COR-L47 (cell line): ENCODE data around the gene GPALPP1.
A peak's percentile ranks its signal among the peaks of the same experiment; 100 is the strongest.
"Not testable (repeated sequence)": the region's sequence is repeated elsewhere in the genome, so short reads cannot be mapped to it uniquely, and the experiment has no call there.

ENCODE experiments used
- DNase-seq: peaks from one replicate; lab custom pipeline; 2025; lab: John Stamatoyannopoulos, UW

GPALPP1 gene, protein sequence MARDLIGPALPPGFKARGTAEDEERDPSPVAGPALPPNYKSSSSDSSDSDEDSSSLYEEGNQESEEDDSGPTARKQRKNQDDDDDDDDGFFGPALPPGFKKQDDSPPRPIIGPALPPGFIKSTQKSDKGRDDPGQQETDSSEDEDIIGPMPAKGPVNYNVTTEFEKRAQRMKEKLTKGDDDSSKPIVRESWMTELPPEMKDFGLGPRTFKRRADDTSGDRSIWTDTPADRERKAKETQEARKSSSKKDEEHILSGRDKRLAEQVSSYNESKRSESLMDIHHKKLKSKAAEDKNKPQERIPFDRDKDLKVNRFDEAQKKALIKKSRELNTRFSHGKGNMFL

DNA sequence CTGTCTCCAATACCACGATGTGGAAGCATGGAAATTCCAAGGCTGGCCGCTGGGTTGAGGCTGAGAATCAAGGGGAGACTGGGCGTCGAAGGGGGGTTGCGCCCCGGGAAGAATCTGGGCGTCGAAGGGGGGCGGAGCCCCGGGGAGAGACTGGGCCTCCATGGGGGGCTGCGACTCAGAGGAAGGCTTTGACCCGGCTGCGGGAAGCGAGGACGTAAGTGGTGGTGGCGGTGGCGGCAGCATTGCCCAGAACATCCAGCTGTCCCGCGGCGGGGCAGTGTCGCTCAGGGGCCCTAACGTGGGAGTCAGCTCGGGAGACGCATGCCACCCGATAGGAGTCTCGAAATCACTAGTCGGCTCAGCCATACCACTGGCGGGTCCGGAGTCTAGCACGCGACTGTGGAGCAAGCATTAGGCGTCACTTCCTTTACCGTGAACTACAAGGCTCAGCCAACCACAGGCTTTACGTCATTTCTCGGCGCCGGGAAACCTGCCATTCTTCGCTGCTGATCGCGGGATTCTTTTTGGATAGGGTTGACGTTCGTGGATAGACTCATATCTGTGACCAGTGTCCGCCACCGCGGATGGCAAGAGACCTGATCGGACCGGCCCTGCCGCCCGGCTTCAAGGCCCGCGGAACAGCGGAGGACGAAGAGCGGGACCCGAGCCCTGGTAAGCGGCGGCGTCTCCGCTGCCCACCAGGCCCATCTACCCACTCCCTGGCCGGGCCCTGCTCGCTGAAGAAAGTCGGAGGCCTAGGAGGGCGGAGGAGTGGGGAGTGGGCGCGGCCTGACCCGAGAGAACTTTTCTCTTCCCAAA is at the start of gene GPALPP1, which contains the start of gene NUFIP1:
Gene GPALPP1 (plus strand): TSS at position 468 of the 819 bp plus-strand sequence. CDS start 117 bp downstream, at position 585.
Gene NUFIP1 (minus strand): TSS at position 401 of the 819 bp plus-strand sequence. CDS start 35 bp downstream, at position 366.
- peak; percentile 89 for DNase-seq

DNA sequence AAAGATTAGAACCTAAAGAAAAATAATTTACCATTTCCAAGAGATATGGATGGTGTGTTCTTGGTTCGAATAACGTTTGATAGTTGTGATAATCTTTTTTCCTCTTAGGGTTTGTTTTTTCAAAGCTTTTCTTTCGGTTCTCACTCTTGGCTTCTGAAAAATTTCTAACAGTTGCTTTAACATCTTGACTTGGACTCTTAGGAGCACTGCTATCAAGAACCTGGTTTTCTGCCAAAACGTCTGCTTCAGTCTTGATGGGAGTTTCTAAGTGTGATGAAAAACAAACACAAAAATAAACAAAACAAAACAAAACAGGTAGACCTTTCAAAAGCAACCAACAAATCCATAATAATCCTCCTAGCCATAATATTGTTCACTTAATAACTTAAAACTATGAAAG is 45.9 kb upstream of the GPALPP1 start:
- DNase-seq, result not testable (repeated sequence)

DNA sequence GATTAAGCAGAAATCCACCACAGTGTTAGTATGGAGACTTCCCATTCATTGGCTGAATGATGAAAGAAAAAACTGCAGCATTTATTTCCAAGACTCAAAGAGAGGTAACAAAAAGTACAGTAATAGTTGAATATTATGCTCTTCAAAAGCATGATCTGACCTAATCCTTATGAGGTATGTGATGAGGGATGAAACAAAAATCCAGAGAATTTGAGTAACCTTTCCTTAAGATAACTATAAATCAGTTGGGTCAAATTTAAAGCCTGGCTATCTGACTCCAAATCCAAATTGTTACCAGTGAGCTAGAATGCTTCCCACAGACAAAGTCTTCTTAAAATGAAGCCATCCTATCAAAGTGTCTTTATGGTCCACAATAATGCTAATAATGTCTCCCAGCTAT is 38.2 kb upstream of the GPALPP1 start:
- no peak for DNase-seq

DNA sequence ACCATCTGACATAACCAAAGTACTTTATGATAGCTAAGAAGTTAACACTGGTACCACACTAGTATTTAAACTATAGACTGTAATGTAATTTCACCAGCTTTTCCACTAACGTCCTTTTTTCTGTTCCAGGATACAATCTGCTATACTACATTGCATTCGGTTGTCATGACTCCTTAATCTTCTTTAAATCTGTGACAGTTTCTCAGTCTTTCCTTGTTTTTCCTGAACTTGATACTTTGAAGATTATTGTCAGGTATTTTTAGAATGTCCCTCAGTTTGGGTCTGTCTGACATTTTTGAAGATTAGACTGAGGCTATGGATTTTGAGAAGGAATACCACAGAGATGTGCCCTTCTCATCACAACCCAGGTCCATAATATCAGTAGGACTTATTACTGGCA is 36.7 kb upstream of the GPALPP1 start:
- DNase-seq, result no peak

DNA sequence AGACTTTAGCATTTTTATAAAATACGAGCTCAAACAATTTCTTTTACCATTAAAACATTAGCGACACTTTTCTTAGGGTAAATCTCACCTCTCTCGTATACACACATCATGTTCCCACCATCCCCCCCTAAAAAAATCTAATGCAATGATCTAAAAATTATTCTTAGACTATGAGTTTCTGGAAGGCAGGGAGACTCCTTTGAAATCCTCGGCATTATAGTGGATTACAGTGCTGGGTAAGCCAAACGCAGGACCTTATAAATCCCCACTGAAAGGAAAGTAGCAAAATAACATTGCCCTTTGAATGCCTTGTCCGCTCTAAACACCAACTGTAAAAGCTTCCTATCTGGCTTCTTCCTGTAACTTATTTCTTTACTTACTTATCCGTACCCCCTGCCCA is 35.1 kb upstream of the GPALPP1 start:
- DNase-seq, result no peak

DNA sequence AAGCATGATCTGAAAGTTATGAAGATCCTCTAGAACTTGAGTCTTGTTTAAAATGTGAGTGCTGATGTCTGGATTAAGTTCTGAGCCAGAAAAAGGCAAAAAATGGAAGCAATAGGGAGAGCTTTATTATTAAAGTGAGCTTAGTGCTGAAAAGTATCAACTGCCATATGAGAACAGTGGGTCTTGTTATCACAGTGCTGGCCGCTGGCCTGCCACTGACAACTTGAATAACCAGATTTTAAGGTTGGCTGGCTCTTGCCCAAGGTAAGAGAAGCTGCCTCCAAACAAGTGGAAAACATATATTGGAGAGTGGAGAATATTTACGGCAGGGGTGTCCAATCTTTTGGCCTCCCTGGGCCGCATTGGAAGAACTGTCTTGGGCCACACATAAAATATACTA is 33.9 kb upstream of the GPALPP1 start:
- DNase-seq, result no peak

DNA sequence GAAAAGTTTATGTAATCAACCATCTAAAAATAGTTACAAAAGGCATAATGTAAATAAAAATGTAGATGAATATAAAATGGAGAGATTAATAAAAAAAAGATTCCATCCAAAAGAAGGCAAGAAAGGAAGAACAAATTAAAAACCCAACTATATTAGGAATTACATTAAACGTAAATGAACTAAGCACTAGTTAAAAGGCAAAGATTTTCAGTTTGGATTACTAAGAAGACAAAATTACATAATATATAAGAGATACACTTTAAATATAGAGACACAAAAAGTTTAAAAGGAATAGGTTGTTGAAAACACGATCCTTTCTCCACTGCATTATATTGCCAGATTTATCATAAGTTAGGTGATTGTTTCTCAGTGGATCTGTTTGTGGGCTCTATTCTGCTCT is 27.3 kb upstream of the GPALPP1 start:
- no peak for DNase-seq

DNA sequence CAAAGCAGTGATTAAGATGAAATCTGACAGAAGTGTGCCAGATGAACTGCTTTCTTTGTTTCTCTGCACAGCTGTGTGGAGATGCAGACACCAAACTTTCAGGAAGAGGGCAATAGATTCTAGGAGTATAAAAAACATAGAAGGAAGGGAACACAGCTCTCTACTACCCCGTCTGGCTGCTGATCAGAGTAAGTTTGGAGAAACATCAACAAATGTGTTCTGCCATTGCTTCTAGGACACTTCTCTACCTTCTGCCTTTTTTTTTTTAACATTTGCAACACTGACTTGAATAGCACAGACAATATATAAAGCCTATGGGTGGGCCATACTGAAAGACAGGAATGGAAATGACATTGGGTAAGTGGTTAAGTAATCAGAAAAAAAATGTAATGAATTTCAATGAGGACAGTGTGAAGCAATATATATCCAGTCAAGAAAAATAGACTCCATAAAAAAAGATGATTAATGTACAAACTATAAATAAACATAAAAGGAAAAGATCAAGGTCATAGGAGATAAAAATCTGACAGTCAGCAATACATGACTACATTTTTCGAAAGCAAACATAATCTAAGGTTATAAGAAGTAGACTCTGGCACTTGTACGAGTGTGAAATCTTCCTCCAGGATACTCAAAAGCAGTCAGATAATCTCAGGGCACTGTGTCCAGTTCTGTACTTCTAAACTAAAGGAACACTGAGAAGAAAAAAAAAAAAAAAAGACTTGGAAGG is 21.5 kb upstream of the GPALPP1 start:
- DNase-seq, result no peak

DNA sequence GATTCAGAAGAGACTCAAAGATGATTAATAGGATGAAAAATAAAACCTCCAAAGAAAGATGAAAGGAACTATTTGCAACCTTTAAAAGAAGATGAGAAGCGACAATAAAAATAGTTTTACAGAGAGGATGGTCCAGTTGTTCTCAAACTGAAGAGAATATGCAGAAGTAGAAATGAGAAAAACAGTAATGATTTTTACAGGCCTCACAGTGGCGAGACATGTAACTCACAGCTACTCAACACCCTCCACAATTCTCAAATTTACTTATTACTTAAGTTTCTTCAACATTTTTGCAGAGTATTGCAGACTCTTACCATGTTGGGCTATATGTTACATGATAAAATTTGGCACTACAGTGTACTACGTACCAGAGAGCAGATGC is 20.9 kb upstream of the GPALPP1 start:
- DNase-seq, result no peak

DNA sequence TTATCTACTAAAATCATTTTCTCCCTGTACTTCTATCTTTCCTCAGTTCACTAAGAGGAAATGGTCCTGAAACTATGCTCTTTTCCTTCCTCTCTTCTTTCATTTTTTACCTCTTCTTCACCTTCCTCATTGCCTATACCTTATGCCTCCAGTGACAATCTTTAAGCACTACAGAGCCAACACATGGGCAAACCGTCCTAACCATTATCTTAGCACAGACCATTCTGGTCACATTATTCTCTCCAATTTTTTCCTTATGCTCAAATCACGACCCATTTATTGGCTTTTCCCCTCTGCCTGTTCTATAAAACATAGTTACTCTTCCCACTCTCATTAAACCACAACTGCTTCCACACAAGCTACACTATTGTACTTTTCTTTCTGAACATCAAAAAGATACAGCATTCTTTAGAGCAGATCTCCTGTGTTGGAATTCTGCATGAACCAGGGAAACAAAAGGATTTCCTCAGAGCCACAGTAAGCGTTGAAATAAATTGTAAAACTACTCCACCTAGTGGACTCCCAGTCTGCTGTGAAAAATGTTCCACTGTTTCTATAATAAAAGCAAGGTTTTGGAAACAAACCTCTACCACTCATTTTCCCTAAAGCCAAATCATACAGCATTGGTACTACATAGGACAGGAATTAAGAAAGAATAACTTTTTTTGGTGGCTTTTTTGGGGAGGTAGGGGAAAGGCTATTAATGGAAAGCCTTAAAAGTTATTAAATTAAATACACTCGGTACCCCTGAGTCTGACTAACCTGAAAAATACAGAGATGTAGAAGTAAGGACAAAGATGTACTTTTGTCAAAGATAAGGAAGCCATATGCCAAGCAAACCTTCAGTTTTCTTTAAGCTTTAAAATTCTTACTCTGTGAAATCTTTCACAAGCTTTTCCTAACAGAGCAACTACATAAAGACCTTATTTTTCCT is 19.5 kb upstream of the GPALPP1 start:
- peak; percentile 57 for DNase-seq

DNA sequence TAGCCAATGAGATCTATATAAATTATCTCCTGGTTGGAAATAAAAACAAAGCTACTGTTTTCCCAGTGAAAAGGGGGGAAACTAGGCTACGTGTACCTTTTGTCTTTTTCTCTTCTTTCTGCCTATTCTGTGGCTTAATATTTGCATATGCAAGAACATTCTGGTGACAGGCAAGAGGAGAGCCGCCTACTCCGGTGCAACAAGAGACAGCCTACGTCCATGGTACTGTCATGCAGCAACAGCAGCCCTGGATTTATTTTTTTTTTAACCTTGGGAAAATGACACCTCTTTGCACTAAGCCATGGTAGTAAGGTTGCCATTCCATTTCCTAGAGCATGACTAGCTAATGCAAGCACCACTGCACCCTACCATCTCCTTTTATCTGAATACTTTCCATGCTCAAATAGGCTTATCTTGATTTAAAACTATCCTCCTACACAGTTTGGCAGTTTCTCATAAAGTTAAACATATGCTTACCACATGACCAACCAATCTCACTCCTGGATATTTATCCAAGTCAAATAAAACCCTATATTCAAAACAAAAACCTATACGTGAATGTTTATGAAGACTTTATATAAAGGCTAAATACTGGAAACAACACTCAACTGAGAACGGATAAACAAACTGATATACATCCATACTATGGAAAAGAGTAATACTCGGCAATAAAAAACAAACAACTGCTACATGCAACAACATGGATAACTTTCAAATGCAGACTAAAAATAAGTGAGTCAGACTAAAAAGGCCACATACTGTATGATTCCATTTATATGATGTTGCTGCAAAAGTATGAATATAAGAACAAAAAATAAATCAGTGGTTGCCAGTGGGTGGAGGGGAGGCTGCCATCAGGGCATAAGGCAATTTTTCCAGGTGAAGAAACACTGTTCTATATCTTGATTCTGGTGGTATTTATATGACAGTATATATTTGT is 17.4 kb upstream of the GPALPP1 start:
- no peak for DNase-seq

DNA sequence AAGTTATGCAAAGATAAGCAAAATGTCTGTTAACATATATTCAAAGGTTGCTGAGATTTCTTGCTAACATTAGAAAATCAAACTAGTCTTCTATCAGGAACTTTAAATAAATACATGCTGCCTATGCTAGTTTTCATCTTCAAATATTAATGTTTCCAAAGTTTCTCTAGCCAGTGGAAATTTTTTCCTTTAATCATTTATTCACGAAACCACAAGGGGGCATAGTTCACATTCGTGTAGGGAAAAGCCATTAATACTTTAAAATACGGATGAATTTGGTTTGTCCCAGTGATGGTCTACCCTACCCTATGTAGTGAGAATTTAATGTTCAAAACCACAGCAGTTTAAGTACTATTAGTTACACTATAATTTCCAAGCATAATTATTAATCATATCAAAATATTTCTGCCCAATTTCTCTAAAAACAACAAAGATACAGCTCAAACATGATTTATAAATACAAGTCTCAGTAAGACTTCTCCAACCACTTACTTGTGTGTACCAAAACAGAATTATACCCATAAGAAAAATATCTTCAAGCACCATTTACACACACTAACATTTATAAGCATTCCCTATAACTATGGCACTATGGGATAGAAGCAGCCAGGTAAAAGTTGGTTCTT is 16.3 kb upstream of the GPALPP1 start:
- peak; percentile 44 for DNase-seq

DNA sequence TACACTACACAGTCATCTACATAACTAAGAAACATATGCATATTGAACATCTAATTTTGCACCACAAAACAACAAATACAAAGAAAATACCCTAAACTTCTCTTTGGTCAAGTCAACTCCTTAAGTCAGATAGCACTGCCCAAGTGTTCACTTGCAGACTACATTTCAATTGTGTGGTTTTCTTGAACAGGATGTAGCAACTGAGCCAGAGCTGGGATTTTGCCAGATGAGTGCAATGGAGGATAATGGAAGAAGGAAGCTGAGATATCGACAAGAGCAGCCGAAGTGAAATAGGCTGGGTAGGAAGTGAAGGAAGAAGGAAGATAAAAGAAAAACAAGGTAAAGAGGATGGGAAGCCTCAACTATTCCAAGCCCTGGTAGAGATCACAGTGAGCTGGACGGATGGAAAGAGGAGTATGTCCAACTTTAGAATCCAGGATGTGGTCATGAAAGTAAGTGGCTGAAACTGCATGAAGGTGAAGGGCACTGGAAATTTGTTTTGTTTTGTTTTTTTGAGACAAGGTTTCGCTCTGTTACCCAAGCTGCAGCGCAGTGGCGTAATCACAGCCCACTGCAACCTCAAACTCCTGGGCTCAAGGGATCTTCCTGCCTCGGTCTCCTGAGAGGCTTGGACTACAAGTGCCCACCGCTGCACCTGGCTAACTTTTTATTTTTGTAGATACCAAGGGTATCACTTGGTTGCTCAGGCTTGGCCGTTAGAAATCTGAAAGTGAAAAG is 15.1 kb upstream of the GPALPP1 start:
- no peak for DNase-seq

DNA sequence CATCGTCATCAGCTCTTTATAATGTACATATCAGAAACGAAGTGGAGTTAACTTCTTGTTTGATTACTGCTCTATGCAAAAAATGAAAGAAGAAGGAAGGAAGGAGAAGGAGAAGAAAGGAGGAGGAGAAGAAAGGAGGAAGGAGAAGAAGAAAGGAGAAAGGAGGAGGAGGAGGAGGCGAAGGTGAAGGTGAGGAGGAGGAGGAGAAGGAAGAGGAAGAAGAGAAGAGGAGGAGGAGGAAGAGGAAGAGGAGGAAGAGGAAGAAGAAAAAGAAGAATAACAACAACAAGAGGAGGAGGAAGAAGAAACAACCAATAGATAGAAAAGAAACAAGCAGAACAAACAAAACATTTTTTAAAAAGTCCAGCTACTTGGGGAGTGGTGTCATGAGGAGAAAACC is 13.1 kb upstream of the GPALPP1 start:
- no peak for DNase-seq

DNA sequence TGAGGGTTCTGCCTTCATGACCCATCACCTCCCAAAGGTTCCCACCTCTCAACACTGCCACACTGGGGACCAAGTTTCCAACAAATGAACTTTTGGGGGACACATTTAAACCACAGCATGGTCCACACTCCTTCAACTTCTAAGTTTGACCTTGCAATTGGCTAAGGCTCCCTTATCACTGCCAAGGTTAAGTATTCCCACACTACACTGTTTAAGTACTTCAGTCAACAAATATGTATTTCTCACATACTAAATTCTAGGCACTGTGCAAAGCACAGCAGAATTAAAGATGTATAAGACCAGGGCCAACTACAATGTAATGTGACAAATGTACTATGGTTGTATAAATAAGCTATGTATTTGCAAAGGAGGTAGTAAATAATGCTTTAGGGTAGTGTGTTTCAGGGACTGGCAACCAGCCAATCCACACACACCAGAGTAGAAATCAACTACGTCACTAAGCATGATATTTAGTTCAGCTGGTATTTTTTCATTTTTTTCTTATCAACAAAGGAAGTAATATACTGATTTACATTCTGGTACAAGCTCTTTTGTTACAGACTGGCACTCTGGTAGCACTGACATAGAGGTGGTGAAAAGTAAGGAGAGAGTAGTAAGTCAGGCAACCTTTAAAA is 12.3 kb upstream of the GPALPP1 start:
- no peak for DNase-seq

DNA sequence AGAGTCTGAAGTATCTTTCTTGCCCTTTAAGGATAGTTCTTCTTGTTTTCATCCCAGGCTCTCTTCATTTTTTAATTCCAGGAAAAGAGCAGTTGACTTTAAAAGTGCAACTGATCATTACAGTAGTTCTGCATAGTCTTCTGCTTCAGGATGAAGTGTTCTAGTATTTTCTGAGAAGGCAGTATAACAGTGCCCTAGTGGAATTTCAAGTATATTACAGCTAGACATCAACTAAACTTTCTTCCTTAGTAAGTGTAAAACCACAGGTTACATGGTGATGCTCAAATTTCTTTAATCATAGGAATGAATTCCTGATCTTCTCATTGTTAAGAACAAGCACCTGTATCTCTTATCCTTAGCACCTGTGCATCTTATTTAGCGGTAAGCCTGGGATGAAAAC is 11.0 kb upstream of the GPALPP1 start:
- no peak for DNase-seq

DNA sequence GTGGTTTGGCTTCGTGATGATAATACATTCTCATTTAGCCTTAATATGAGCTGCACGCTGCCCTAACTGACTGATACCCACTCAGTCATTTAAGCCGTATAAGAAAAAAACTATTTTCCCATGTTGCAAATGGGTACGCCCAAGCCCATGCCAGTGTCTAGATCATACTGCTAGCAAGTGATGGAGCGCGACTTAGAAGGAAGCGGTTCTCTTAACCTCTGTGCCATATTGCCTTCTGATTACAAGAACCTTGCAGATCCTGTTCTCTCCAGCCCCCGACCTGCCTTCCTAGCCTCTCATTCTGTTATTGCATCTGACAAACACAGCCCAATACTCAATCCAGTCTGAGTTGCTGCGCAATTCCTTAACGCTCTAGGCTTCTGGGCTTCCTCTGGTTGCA is 603 bp downstream of the GPALPP1 start:
- no peak for DNase-seq

DNA sequence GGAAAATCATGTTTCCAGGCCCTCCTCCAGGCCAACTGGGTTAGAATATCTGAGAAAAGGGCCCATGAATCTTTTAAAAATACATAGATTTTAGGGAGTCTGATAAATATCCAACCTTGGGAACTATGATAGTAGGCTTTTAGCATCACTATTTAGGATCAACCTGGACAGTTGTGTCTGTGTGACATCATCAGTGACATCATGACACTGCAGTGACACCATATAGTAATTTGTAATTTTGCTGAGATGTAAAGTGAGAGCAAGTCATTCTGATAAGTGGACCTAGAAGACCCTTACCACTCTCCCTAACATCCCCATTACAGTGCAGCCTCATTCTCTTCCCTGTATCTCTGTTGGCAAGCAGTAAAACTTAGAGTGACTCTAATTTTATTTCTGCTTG is 14.1 kb downstream of the GPALPP1 start:
- DNase-seq, result no peak

DNA sequence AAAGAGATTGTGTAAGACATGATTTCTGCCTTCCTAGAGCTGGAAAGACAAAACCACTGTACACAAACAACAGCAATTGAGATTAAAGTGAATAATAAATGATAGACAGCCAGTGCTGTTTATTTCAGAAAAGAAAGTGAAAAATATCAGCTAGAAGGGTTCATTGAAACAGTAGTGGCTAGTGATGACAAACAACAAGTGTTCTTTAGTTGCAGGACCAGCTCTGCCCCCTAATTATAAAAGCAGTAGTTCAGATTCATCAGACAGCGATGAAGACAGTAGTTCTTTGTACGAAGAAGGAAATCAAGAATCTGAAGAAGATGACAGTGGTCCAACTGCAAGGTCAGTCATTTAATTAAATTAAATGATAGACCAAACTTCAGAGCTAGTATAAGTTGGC is 14.8 kb downstream of the GPALPP1 start:
- DNase-seq, result no peak
